Germinal center (tissue), 1 donor: ENCODE data around the gene PCMTD2.
A peak's percentile ranks its signal among the peaks of the same experiment; 100 is the strongest.

Experiments used
- DNase-seq: peaks from one replicate; pipeline ENCODE4 v3.0.0; 2012; ENCODE audit warnings: mixed read lengths, low spot score

PCMTD2 gene

DNA sequence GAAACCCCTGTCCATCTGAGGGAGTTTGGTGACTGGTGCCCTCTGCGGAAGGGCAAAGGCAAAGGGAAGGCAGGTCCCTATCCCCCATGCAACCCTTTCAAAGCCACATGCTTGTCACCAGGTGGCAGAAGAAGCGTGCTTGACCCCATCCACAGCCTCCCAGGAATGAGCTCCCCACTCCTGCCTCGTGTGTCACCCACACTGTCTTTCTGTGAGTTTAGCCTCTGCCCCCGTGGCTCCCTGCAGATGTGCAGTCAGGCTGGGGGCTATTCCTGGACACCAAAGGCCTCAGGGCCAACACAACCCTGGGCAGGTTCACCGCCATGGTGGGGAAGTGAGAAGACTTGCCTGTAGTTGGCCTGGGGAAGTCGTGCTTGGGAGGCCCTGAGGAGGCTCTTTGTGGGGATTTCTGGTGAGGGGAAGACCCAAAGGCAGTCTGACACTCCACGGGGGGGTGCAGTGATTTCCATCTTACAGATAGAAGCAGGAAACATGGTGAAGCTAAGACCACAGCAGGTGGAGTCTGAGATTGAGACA lies 16.6 kb upstream of the PCMTD2 start:
- DNase-seq = no peak

DNA sequence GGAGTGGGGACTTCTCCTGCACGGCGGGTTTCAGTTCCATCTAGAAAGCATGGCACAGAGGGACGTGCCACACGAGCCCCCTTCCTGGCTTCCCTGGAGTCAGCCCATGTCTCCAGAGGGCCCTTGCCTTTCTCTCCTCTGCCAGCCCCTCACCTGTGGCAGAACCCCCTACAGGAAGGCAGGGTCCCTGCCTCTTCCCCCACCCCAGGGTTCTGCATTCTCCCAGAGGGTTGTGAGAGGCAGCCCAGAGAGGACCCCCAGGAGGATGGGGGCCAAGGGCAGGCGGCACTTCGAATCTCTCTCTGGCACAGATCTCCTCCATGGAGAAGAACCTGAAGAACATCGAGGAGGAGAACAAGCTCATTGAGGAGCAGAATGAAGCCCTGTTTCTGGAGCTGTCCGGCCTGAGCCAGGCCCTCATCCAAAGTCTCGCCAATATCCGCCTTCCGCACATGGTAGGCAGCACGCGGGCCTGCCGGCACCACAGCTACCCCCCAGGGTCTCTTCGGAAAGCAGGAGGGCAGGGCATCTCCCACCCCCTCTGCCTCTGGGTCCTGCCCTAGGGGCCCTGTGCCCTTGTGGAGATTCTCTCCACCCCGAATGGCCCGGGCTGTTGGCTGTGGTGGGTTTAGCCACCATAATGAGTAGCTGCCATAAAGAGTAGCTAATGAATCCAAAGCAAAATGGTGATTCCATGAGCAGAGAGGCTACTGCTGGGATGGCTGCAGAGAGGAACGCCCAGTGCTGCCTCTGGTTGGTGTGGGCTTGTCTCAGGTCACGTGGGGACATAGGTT lies 15.9 kb upstream of the PCMTD2 start:
- no peak for DNase-seq

DNA sequence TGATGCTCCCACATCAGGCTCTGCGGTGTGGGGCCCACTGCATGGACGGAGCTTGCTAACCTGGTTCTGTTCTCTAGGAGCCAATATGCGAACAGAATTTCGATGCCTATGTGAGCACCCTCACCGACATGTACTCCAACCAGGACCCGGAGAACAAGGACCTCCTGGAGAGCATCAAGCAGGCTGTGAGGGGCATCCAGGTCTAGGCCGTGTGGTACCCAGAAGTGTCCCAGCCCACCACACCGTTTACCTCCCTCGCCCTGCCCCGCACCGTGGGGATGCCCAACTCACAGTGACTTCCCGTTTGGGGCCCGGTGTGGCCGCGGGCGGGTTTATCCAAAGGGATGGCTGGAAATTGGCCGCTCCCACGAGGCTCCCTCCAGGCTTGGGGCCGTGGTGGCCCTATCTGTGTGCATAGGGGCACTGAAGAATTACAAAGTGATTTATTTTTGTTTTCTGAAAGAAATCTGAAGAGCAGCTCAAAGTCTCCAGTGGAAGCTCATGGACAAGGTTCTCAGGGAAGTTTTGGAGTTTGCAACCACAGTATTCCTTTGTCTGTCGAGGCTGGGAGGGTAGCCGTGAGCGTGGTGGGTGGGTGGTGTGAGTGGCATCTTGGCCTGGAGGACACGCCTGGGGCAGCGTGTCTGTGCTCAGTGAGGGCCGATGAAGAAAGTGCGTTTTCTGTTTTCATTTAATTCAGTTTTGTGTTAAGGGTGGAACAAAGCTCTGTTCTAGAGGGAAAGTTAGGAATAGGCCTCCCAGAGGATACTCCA lies 15.1 kb upstream of the PCMTD2 start:
- DNase-seq = no peak

DNA sequence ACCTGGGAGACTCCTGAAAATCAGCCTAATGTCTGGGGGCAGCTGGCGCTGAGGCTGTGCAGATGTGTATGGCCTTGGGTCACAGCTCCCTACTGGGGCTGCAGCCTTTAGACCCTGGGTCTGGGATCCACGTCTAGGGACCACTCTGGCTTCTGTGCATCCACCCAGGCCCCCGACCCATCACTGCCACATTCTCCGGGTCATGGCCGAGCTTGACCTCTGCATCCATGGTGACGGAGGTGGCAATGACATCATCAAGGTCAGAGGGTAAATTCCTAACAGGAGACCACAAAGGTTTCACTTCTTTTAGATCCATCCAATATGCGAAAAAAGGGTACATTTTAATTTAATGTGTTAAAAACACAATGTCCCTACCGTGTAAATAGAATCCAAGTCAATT lies 14.5 kb upstream of the PCMTD2 start:
- DNase-seq = no peak

DNA sequence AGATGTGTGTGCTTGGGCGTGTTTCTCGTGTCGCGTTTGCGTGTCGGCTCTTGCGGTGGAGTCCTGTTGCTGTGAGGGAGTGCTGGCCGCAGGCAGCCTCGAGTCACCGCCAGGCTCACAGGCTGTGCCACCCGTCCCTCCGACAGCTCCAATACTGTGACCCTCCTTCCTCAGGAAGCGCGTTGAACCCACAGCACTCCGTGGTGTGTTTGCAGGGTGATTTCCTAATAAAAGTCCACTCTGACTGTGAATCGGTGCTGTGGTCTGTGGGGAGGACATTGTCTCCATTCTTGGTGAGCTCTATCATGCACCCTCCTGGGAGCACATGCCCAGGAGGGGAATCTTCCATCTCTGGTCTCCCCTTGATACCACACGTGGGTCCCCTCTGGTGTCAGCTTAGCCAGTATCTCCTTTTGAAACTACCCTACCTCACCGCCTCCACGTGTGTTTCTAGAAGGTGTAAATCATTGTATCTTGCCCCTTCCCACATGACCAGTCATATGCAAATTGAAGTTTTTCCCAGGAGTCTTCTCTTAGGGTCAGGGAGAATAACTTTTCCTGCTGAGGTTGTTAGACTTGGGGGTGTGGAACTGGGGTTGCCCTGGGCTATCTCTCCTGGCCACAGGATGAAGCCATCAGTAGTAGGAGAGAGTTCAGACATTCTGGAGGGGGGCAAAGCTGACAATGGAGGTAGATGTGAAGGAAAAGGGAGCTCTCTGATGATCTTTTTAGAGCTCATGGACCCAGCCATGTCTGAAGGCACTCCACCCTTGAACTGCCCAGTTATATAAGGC lies 13.3 kb upstream of the PCMTD2 start:
- DNase-seq = no peak

DNA sequence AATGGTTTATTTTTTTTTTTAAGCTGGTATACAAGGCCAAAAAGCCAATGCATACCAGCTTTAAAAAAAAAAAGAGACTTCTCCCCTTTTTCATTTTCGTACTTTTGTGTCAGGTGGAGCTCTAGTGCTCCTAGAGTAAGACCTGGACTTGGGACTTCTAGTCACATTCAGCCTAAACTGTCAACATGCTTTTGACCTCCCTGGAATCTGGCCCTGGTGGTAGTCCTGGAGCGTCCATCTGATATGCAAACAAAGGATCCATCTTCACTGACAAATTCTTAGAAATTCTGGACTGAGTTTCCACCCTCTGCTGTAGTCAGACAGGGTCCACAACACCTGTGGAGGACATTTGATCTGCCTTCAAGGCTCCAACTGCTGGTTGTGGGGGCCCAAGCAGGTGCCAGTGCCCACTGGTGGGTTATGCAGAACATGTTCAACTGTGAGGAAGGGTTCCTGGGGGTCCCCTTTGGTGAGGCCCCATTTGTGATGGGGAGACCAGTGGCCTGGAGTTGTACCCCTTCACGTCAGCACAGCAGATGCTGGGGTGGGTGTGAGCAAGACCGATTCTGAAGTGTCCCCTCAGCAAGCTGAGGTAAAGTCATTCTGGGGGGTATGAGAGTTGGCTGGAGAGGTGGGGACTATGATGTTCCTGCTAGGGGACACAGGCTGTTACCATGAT lies 12.6 kb upstream of the PCMTD2 start:
- DNase-seq = no peak

DNA sequence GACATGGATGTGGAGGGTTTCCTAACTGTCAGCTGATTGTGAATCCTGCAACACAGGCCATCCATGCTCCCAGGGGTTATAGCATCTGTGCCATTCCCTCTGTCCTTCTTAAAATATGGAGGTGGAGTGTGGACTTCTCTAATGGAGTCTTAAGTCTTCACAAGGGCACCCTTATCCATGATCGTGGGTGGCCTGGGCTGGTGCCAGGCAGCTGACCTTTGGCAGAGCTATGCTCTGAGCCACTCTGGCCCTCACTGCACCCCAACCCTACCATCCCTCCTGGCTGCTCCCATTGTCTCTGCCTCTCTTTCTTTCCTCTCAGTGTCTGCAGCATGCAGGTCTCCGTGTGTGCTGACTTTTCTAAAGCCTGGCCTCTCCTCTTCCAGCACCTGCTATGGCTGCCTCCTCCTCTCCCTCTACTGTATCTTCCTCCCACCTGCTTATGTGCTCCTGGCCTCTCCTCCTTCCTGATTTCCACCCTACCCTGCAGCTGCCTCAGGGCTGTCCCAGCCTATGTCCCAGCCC lies 11.2 kb upstream of the PCMTD2 start:
- no peak for DNase-seq

DNA sequence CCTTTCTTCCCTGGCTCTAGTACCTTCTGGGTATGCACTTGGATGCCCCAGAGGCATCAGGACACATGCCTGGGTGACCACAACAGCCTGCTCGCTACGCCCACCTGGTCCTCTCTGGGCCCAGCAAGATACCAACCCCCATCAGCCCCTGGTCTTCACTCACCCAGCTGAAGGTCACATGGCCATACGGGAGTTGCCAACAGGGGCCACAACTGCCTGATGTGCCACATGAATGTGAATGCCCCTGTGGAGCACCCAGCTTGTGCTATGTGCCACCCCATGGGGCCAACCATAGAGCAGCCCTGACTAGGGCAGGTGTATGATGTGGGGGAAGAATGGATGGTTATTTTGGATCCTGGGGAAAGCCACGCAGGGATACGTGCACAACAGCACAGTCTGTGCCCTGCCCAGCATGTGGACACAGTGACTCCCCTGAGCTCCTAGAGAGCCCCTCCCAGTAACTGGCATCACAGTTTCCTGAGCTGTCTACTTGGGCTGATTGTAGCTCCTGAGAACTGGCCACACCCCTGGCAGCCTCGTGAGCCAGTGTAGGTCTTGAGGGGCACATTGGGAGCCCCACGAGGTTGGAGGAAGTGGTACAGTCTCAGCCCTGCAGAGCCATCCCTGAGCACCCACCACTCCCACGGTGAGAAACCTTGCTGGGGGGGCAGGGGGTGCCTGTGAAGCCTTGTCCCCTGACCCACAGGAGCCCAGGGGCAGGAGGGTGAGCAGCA lies 10.5 kb upstream of the PCMTD2 start:
- DNase-seq = no peak

DNA sequence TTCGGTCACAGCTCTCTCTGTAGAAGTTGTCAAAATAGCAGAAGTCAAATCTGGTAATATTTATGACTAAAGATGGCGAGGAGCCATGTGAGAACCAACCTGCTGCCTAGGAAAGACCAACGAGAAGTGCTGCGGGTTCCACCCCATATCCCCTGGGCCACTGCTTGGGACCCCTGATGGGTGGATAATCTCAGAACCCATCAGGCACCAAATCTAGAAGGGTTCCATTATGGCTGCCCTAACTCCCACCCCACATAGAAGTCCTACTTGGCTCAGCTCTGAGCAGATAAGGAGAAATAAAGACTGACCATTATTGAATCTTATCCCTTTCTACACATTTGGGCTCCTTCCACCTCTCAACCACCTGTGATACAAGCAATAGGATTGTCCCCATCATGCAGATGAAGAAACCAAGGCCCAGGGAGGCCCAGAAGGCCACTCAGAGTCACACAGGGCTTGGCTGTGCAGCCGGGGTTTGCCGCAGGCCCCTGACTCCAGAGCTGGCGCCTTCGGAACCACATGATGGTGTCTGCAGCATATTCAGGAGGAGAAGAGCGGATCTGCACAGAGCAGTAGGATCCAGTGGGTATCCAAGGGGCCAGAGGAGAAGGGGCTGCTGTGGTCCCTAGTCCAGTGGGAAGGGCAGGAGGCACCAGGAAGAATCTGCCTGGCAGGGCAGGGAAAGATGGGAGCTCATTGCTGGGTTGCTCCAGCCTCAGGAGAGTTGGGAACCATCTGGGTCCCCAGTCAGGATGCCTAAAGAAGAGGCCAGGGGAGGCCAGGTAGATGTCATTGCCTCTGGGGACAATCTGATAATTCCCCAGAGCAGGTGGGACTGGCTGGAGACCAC lies 9.6 kb upstream of the PCMTD2 start:
- no peak for DNase-seq

DNA sequence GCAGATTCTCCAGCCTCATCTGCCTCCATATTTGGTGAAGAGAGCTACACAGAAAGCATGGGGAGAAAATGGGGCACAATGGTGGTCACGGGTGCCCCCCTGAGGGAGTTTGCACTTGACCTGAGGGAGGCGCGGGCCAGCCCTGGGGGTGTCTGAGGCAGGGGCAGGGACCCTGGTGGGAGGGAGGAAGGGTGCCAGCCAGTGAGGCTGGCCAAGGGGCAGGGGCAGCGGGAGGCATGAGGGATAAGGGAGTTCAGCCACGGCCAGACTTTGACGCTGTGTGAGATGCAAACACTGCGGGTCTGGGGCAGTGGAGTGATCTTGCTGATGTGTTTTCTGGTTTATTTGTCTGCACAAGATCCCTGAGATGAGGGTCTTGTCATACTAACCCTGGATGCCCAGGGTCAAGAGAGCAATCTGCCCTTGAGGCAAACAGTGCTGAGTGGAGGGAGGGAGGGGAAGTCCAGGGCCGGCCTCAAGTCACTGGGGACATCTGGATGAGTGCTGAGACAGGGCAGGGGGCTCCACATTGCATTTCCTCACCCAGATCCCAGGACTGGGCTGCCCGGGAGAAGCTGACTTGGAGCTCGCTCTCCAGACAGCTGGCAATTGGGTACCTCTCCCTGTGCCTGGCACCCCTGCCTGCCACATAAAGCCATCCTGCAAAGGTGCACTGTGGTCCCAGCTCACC lies 8.8 kb upstream of the PCMTD2 start:
- DNase-seq = no peak

DNA sequence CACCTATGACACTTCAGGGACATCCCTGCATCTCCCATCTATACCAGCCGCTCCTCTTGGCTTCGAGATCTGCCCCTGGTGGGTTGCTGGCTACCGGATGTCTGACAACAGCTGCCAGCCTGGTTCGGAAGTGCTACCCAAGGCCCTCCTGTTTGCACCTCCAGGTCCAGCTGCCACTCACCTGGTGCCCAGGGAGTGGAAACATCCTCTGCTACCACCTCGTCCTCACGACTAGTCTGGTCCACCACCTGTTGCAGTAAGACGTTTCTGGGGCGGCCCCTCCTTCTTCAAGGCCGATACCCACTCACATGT lies 8.3 kb upstream of the PCMTD2 start:
- DNase-seq = no peak

DNA sequence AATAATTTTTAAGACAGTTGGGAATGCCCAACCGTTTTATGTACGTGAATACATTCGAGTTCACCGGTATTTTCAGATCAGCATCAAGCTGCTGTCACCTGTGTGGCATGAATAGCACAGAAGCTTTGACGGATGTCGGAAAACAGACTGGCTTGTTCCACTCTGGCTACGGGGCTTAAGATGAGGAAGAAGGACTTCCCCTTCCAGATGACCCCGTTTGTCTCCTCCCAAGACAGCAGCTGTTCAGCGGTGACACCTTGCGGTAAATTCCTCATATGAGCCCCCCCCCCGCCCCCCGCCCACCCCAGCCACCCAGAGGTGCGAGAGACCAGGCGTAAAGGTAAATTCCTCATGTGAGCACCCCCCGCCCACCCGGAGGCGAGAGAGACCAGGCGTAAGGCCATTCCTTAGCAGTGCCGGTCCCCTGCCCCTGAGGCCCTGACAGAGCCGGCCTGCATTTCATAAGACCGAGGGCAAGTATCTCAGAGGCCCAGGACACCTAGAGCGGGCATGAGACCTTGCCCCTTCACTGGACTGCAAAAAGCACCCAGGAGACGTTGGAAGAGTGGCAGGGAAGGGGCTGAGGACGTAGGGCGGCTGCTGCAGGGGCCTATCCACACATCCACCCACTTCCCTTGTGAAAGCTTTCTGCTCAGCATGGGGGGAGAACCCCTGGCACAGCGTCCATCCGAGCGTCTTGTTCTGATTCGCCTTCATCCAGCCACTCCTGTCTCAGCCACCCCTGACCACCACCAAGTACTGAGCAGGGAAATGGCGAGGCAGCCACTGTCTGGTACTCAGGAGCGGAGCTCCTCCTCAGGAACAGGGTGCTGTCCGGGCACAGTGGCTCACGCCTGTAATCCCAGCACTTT lies 7.3 kb upstream of the PCMTD2 start:
- peak; percentile 30 for DNase-seq

DNA sequence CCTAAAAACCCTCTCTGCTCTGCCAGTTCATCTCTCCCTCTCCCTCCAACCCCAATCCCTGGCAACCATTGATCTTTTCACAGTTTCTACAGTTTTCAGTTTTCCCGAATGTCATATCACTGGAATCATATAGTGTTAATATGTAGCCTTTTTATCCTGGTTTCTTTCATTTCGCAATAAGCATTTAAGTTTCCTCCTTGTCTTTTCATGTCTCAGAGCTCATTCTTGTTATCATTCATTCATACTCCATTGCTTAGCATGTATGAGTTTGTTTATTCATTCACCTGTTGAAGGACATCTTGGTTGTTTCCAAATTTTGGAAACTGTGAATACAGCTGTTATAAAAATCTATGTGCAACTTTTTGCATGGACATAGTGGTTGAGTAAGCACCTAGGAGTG lies 5.5 kb upstream of the PCMTD2 start:
- no peak for DNase-seq

DNA sequence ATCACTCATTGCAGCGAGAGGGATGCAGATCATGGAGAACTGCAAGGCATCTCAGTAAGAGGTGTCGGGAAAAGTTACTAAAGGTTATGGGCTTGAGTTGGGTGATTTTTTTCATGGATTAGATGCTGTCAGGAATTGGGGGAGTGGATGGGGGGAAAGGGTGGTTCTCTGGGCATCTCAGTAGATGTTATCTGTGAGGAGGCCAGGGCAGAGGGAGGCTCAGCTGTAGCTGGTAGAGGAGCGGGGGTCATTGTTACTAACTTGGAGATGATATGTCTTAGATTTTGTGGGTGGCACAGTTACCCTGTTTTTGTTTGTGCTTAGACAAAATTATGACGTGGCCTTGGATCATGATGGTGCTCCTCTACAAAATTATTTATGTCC lies 2.6 kb upstream of the PCMTD2 start:
- DNase-seq = no peak

DNA sequence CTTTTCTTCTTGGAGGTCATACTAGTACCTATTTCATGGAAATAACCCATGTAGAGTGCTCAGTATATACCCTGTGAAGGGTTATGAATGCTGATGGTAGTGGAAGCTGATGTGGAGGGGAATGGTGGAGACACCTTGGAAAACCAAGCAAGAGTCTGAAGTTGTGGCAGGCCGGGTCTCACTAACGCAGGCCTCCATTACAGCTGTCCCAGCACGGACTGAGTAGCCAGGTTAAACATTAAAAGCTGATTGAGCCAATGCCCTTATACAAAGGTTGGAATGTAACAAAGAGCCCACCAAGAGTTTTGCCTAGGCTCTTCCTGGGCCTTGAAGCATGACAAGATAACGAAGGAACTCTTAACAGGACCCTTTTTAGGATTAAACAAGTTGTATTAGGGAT lies 2.1 kb upstream of the PCMTD2 start:
- no peak for DNase-seq

DNA sequence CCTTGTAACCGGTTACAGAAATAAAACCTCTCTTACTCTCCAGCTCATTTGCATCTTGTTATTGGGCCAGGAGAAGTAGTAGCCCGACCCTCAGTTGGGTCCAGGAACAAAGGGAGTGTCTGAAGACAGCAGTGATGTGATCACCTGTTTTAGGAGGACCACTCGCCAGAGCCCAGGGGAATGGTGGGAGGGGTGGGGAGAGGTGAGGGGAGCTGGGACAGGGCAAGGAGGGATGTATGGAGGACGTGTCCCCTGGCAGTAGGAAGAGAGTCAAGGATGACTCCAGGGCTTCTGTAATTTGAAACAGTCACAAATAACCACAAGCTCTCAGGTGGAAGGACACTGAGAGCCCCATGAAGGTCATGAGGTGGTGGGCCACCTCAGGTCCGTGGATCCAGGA lies 1.4 kb upstream of the PCMTD2 start:
- DNase-seq = no peak

DNA sequence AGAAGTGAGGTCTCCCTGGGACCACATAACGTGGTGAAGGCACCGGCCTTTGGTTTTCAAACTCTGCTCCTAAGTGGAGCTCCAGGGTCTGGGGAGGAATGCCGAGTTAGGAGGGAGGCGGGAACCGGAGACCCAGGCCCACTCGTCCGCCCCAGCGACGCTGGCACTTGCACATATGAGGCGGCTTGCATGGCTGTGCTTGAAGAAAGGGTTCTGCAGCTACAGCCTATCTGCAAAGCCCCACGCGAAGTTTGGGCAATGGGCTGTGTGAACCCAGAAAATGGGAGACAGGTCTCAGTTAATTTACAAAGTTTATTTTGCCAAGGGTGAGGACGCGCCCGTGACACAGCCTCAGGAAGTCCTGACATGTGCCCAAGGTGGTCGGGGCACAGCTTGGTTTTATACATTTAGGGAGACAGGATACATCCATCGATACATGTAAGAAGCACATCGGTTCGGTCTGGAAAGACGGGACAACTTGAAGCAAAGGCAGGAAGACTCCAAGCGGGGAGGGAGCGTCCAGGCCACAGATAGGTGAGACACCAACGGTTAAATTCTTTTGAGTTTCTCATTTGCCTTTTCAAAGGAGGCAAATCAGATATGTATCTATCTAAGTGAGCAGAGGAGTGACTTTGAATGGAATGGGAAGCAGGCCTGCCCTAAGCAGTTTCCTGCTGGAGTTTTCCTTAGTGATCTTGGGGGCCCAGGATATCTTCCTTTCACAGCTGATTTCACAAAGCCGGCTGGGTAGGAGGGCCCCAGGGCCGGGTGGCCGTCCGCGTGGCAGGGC lies 782 bp upstream of the PCMTD2 start:
- DNase-seq = no peak
